GM20431 (cell line): ENCODE results near the gene VILL.

Source experiments
- in situ Hi-C: fragments of 300-500 bp; cut with MseI, MboI; formaldehyde crosslinking; loops from one replicate; pipeline ENCODE4 v1.15.0; 2020; ENCODE audit warnings: low sequenced_read_pairs; ENCODE audit not compliant: unreplicated experiment

The VILL gene

GRCh38 chr3:37996785-37997301 lies 6.3 kb downstream of the VILL start:
- in situ Hi-C loops = no loop called here

DNA sequence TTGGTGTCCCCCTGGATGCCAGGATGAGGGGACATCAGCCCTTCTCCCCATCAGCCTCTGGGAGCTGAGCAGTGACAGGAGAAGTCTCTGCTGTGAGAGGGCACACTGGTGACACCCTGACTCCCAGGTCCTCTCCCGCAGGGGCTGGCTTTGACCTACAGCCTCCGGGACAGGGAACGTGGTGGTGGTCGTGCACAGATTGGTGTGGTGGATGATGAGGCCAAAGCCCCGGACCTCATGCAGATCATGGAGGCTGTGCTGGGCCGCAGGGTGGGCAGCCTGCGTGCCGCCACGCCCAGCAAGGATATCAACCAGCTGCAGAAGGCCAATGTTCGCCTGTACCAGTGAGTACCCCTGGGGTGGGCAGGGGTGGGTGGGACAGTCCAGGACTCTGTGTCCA lies 6.8 kb downstream of the VILL start:
- in situ Hi-C loops = no loop called here

GRCh38 chr3:37997791-37998370 lies 7.3 kb downstream of the VILL start:
- in situ Hi-C loops = no loop called here

DNA sequence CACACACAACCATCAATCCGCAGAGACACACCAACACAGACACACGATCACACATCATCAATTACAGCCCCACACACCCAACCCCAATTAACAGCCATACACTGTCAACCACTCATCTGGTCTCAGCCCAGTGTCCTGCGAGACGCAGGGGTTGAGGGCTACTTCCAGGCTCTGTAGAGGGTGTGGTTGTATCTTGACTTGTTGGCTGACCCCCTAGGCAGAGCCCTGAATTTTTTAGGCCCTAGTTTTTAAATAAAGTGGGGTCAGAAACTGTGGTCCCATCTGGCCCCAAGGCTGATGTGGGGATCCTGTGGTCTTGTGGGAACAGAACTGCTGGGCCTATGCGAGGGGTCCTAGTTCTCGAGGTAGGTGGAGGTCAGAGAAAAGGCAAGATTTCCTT lies 9.2 kb downstream of the VILL start:
- in situ Hi-C loops = no loop called here

DNA sequence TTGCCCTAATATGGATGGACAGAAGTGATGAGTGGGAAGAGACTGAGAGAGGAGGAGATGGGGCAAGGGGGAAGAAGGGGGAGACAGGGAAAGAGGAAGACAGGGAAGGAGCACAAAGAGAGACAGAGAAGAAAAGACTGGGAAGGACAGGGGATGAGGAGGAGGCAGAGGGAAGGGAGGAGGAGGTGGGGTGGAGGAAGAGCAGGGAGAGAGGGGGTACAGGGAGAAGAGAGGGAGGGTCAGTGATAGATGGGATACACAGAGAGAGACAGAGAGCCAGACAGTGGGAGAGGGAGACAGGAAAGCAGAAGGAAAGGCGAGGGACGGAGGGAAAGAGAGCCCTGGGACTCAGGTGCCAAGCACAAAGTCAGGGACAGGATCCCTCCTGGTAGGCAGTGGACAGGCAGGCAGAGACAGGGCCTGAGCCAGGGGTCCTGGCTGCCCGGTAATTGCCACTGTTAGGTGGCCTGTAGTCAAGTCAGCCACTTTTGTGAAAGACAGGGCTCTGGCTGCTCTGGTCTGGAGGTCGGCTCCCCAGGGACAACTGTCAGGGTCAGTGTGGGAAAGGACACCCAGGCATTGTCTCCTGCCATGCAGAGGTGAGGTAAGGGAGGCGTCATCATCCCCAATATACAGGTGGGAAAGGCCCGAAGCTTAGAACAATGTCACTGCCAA lies 9.8 kb downstream of the VILL start:
- in situ Hi-C loops = no loop called here

- in situ Hi-C loops = no loop called here
Observed at GRCh38 chr3:38000965-38001455, 10.4 kb downstream of the VILL start.

DNA sequence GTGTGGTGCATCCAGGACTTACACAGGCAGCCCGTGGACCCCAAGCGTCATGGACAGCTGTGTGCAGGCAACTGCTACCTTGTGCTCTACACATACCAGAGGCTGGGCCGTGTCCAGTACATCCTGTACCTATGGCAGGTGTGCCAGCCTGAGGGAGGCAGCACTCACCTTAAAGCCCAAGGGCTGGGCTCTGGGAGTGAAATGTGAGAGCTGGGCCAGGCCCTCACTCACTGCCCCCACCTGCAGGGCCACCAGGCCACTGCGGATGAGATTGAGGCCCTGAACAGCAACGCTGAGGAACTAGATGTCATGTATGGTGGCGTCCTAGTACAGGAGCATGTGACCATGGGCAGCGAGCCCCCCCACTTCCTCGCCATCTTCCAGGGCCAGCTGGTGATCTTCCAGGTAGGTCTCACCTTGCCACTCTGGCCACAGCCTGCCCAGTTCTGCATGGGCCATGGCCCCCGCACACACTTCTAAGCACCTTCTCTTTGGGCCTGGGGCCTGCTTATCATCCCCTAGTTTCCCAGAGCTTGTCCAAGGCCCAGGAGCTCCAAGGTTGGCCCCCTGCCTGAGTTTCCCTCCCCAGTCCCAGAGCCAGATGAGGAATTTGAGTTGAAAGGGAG lies 11.0 kb downstream of the VILL start:
- in situ Hi-C loops = no loop called here

DNA sequence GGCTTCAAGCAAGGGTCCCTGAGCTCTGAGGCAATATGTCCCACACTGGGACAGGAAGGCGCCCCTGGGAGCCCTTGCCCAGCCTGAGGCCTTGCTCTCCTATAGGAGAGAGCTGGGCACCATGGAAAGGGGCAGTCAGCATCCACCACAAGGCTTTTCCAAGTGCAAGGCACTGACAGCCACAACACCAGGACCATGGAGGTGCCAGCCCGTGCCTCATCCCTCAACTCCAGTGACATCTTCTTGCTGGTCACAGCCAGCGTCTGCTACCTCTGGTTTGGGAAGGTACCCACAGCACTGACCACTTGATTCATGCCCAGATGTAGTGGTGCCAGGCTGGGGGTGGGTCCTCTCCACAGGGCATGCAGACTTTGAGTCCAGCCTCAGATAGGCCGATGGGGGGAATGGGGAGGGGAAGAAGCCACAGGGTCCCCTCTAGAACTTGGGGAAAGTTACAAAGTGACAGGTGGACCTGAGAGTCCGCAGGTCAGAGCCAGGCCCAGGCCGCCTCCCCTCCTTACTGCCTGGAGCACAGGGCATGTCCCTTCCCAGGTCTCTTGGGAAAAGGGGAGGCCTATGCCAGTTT lies 11.8 kb downstream of the VILL start:
- in situ Hi-C loops = no loop called here

GRCh38 chr3:38002940-38003339 lies 12.4 kb downstream of the VILL start:
- in situ Hi-C loops = no loop called here

DNA sequence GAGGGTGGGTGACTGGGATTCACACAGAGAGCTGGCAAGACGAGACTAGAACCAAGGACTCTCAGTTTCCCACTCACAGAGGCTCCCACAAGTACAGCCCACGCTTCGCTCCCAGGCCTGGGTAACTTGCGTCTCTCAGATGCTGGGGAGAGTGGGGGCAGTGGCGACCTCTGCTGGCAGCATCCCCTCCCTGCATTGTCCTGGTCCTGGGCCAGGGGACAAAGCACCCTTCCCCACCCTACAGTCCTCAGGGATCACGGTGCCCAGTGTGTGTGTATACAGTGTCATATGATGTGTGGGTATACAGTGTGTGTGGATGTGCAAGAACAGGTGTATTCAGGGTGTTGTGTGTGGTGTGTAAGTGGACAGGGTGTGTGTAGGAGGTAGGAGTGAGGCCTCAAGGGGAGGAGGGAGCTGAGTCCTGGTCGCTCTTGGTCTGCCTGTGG lies 12.8 kb downstream of the VILL start:
- in situ Hi-C loops = no loop called here

- in situ Hi-C loops = no loop called here
Observed at GRCh38 chr3:38003817-38004414, 13.3 kb downstream of the VILL start.

DNA sequence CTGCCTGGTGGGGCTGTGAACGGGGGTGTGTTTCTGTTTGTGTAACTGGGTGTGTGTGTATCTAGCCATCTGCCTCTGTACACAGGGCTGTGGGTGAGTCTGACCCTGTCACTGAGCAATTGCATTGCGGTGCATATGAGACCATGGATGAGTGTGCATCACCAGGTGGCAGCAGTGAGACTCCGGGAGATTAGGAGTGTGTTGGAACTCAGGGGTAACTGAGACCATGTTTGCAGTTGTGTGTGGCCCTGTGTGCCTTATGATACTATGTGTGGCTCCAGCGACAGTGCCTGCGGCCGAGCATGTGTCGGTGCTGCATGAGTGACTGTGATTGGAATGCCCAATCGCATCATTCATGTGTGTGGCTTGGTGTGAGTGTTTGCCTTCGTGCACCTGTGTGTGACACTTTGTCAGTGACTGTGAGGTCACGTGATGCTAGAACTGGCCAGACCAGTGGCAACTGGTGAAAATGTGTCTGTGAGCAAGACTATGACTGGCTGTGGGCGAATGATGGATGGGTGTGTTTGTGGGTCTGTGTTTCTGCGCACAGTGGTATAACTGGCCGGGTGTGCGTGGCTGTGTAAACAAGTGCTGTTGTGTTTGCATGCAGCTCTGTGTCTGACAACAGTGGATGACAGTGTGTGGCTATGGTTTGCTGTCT lies 14.0 kb downstream of the VILL start:
- in situ Hi-C loops = no loop called here

DNA sequence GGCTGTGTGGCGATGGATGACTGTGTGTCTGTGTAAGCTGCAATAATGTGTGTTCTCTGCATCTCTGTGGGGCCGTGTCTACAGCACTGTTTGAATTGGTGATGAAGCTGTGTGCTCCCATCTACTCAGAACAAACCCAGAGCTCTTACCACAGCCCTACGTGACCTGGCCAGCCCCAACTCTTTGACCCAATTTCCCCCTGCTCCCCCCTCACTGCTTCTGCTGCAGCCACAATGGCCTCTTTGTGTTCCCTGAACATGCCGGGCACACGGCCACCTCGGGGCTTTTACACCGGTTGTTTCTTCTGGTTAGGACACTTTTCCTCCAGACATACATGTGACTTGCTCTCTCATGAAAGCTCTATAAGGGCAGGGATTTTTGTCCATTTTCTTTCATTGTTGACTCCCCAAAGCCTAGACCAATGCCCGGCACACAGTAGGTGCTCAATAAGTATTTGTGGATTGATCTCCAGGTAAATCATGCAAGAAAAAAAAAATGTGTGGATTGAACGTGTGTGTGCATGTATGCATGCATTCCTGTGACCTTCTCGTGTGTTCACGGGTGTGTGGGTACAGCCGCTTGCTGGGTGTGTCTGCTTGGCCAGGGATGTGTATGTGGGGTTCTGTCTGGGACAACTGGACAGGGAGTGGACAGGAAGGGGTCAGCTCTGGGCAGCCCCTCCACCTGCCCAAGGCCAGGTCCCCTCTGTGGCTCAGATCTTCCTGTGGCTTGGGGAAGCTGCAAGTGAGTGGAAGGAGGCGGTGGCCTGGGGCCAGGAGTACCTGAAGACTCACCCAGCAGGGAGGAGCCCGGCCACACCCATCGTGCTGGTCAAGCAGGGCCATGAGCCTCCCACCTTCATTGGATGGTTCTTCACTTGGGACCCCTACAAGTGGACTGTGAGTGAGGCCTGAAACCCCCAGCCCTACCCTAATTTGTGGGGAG lies 14.8 kb downstream of the VILL start:
- in situ Hi-C loops = no loop called here

DNA sequence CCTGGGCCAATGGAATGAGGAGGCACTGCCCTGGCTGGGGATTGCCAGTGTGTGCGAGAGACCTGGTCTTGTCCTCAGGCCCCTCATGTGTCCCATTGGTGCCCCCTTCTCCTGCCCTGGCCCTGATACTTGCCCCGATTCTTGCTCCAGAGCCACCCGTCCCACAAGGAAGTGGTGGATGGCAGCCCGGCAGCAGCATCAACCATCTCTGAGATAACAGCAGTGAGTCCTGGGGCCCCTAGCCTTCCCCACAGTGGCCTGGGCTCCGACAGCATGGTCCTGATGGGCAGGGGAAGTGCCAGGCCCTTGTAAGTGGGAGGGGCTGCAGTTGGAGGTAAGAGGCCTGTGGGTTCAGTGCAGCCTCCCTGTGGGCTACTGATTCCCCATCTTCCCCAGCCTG lies 15.4 kb downstream of the VILL start:
- in situ Hi-C loops = no loop called here

- in situ Hi-C loops = no loop called here
Observed at GRCh38 chr3:38006445-38006995, 15.9 kb downstream of the VILL start.

GRCh38 chr3:38007754-38008090 lies 17.1 kb downstream of the VILL start:
- in situ Hi-C loops = no loop called here

DNA sequence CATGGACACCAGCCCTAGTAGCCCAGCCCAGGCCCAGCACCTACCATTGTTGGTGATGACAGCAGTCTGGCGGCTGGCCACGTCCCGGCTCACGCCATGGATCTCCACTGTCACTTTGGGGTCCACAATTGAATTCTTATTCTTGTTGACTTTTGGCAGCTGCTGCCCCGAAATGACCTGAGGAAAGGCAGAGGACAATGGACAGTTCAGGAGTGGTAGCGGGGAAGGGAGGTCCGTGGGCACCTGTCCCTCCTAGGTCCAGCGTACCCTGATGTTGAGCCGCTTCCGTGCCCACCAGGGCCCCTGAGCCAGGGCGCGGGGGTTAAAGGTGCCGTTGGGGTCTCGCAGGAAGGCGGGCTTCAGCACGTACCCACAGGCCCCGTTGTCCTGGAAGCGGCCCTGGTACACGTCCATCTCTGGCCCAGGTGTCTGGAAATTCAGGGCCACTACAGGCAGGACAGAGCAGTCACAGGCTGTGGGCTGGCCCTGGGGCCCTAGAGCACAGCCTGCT lies 17.7 kb downstream of the VILL start:
- in situ Hi-C loops = no loop called here

- in situ Hi-C loops = no loop called here
Observed at GRCh38 chr3:38008971-38009580, 18.5 kb downstream of the VILL start.
